Omental fat pad (tissue), 4 donors: ENCODE measurements around the gene RAD51. TPM values are rescaled to one million over a fixed set of nuclear protein-coding genes. Genes with fewer than 3 reads are reported as not detected.
A peak's percentile ranks its signal among the peaks of the same experiment; 100 is the strongest.

ENCODE experiments used
- ATAC-seq: fragments of 150-250 bp; one replicate; pipeline ENCODE4 v1.9.1; 2016; ENCODE audit warnings: mild to moderate bottlenecking, moderate library complexity; ENCODE audit not compliant: low FRiP score
- DNase-seq: peaks from one replicate; pipeline ENCODE4 v3.0.0-alpha.2; 2019; ENCODE audit warnings: low spot score
- total RNA-seq, 4 donors: library from RNA; depleted of rRNA; stranded (reverse); fragments of >200 nt; gene quantifications; one replicate each; pipeline ENCODE4 v1.1.0, GENCODE V29; 2016
- TF ChIP-seq, protein P1 (sequence below), 3 donors: fragments of 450-650 bp; IDR thresholded peaks; one replicate each; pipeline ENCODE4 v1.5.1; 2016 to 2017; ENCODE audit warnings: antibody characterized with exemption in 3 of 3, mild to moderate bottlenecking in 3 of 3, moderate library complexity in 2 of 3

Gene RAD51
- total RNA-seq, 4 donors from 2014 or later, result 0.84 TPM; not detected in 2

DNA sequence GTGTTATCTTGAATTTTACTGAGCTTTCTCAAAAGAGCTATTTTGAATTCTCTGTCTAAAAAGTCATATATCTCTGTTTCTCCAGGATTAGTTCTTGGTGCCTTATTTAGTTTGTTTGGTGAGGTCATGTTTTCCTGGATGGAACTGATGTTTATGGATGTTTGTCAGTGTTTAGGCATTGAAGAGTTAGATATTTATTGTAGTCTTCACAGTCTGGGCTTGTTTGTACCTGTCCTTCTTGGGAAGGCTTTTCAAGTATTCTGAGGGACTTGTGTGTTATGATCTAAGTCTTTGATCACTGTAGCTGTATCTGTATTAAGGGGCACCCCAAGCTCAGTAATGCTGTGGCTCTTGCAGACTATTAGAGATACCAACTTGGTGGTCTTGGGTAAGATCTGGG lies 10.6 kb upstream of the RAD51 start:
- TF ChIP-seq, protein P1, sequence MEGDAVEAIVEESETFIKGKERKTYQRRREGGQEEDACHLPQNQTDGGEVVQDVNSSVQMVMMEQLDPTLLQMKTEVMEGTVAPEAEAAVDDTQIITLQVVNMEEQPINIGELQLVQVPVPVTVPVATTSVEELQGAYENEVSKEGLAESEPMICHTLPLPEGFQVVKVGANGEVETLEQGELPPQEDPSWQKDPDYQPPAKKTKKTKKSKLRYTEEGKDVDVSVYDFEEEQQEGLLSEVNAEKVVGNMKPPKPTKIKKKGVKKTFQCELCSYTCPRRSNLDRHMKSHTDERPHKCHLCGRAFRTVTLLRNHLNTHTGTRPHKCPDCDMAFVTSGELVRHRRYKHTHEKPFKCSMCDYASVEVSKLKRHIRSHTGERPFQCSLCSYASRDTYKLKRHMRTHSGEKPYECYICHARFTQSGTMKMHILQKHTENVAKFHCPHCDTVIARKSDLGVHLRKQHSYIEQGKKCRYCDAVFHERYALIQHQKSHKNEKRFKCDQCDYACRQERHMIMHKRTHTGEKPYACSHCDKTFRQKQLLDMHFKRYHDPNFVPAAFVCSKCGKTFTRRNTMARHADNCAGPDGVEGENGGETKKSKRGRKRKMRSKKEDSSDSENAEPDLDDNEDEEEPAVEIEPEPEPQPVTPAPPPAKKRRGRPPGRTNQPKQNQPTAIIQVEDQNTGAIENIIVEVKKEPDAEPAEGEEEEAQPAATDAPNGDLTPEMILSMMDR (IDR thresholded peaks at IDR 0.05), result no peak
- ATAC-seq, result no peak

GRCh38 chr15:40685376-40685775 lies 9.6 kb upstream of the RAD51 start:
- DNase-seq, result no peak
- TF ChIP-seq, protein P1 (IDR thresholded peaks at IDR 0.05), result no peak
- no peak for ATAC-seq

More for the DNA sequence above, 10.6 kb upstream of the RAD51 start:
- DNase-seq, result no peak

- ATAC-seq, result no peak
Measured at GRCh38 chr15:40688932-40689799, 5.8 kb upstream of the RAD51 start.

DNA sequence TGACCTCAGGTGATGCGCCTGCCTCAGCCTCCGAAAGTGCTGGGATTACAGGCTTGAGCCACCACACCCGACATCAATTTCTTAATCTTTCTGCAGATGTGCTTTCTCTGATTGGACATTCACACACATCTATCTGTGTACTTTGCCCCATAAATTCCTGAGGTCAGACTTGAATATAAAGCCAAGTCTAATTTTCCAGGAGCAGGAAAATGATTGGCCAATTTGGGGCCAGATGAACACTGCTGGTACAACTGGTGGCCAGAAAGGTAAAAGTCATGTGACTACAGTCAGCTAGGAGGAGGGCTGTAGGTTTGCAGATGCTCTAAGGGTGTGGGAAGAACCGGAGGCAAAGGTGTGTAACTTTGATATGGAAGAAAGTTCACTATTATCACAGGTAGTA lies 3.2 kb upstream of the RAD51 start:
- TF ChIP-seq, protein P1 (IDR thresholded peaks at IDR 0.05), result no peak
- ATAC-seq (no peak), DNase-seq (no peak)

More at GRCh38 chr15:40688932-40689799, 5.8 kb upstream of the RAD51 start:
- TF ChIP-seq, protein P1 (IDR thresholded peaks at IDR 0.05), result no peak
- no peak for DNase-seq

DNA sequence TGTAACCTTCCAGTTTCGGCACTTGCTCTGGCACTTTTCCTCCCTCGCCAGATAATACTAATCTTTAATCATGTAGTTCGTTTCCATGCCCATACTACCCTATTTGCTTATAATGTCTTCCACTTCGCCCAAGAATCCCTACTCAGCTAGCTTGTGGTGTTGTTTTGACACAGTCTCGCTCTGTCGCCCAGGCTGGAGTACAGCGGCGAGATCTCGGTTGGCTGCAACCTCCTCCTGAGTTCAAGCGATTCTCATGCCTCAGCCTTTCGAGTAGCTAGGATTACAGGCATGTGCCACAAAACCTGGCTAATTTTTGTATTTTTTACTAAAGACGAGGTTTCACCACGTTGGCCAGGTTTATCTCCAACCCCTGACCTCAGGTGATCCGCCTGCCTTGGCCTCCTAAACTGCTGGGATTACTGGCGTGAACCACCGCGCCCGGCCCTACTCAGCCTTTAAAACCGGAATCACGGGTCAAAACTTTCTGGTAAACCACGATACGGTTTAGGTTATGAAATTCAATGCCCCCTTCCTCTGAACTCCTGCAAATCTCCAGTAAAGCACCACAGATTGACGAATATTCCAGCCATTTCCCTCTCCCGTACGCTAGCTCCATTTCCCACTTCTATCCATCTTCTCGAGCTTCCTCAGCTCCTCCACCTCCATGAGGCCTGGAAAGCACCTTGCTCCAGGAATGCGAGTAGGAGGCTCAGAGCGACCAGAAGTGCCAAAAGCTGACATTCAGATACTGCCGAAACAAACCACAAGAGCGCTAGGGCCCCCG lies 878 bp upstream of the RAD51 start:
- ATAC-seq (no peak), DNase-seq (no peak)
- TF ChIP-seq, protein P1 (IDR thresholded peaks at IDR 0.05), result no peak

DNA sequence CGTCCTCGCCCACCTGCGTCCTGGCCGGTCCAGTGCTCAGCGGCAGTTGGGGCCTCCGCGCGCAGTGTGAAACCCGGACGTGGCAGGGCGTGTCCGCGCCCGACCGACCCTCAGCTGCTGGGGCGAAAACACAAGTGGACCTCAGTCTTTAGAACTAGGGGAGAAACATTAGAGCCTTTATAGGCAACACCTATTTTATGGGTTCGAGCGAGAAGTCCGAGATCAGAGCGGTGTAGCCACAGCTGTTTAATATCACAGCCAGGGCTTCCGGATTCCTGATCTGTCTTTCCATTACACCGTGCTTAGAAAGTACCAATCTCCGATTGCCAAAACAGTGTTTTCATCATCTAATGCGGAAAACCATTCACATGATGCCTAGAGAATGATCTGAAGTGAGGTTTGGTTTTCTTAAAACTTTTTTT lies 506 bp downstream of the RAD51 start:
- DNase-seq (no peak), ATAC-seq (peak; percentile 41)
- TF ChIP-seq, protein P1 (IDR thresholded peaks at IDR 0.05), result no peak
